HepG2 (cell line): Measurements from ENCODE around the gene PCTP. TPM values are rescaled to one million over a fixed set of nuclear protein-coding genes. Genes with fewer than 3 reads are reported as not detected.

Source experiments
- ATAC-seq: fragments of 200-7000 bp; cut with Tn5 transposase; 3 replicates; pipeline ENCODE4 v1.9.1; 2020; ENCODE audit warnings: mild to moderate bottlenecking, moderate library complexity
- BruUV-seq: library from RNA; stranded (reverse); fragments of 400-500 nt; replicated peaks from 2 replicates; lab custom pipeline; 2021; lab: Mats Ljungman, UMichigan
- CTCF ChIA-PET: fragments of 300-600 bp; formaldehyde crosslinking; extraction: SDS; loops from one replicate; lab custom pipeline; 2021; ENCODE audit warnings: low total read pairs, inconsistent platforms, low intra/inter-chr PET ratio; lab: Yijun Ruan, JAX
- POLR2A ChIA-PET: fragments of 350-600 bp; sonication (Branson Sonifier 250); formaldehyde crosslinking; loops from one replicate; lab custom pipeline; 2020; ENCODE audit warnings: antibody characterized with exemption, inconsistent platforms; lab: Yijun Ruan, JAX
- DNase-seq: peaks from one replicate; pipeline ENCODE4 v3.0.0-alpha.2; 2015; ENCODE audit warnings: low spot score
- FAIRE-seq: peaks from 3 replicates; lab custom pipeline; 2011; peaks lifted over from hg19 to GRCh38; lab: Jason Lieb, UNC
- H2AFZ ChIP-seq: one replicate; pipeline ENCODE4 v1.6.1; 2011; ENCODE audit warnings: low read length, inconsistent platforms
- H3K27ac ChIP-seq: fragments of 300-600 bp; 3 replicates; pipeline ENCODE4 v1.8.0; 2011; ENCODE audit warnings: mixed run types, mild to moderate bottlenecking, mixed read lengths, low read length, inconsistent platforms; ENCODE audit not compliant: insufficient read depth; ENCODE audit errors: extremely low read length
- H3K27me3 ChIP-seq, 2 experiments: fragments of 200-600 bp in 1 of 2; 2 replicates in 1 of 2; 3 replicates in 1 of 2; pipeline versions ENCODE4 v1.6.0 to v1.8.0; 2011; ENCODE audit warnings: low read length in 2 of 2, mild to moderate bottlenecking in 2 of 2, moderate library complexity in 2 of 2, inconsistent platforms in 1 of 2; ENCODE audit not compliant: insufficient read depth in 2 of 2, control insufficient read depth in 1 of 2
- H3K36me3 ChIP-seq, 2 experiments: fragments of 200-600 bp in 1 of 2; replicated peaks in 1 of 2; 2 replicates in 1 of 2; 3 replicates in 1 of 2; pipeline versions ENCODE4 v1.5.1 to v1.8.0; 2011; ENCODE audit warnings: low read length in 2 of 2, inconsistent platforms in 1 of 2; ENCODE audit not compliant: insufficient read depth in 2 of 2, control insufficient read depth in 1 of 2
- H3K4me1 ChIP-seq: 2 replicates; pipeline ENCODE4 v1.5.1; 2012; ENCODE audit warnings: low read length, inconsistent platforms; ENCODE audit not compliant: insufficient read depth
- H3K4me2 ChIP-seq: 2 replicates; pipeline ENCODE4 v1.6.0; 2011; ENCODE audit warnings: low read depth, low read length, inconsistent platforms
- H3K4me3 ChIP-seq, 3 experiments: fragments of 200-600 bp in 1 of 3; sonication (generic), shearing (Covaris generic) in 1 of 3; replicated peaks in 1 of 3; 2 replicates each; pipeline ENCODE4 v1.5.1; 2011 to 2016; ENCODE audit warnings: low read length in 3 of 3, inconsistent platforms in 2 of 3, low read depth in 2 of 3, mild to moderate bottlenecking in 2 of 3, control low read depth in 1 of 3, mixed read lengths in 1 of 3; ENCODE audit not compliant: insufficient read depth in 1 of 3
- H3K79me2 ChIP-seq: one replicate; pipeline ENCODE4 v1.6.1; 2011; ENCODE audit warnings: low read length, inconsistent platforms; ENCODE audit not compliant: insufficient read depth
- H3K9ac ChIP-seq: 2 replicates; pipeline ENCODE4 v1.6.0; 2011; ENCODE audit warnings: mild to moderate bottlenecking, low read depth, low read length, inconsistent platforms; ENCODE audit not compliant: insufficient read depth
- H3K9me3 ChIP-seq: 2 replicates; pipeline ENCODE4 v1.5.1; 2012; ENCODE audit warnings: mild to moderate bottlenecking, low read length
- H4K20me1 ChIP-seq: 2 replicates; pipeline ENCODE4 v1.6.0; 2011; ENCODE audit warnings: inconsistent platforms, mild to moderate bottlenecking, low read length, moderate library complexity; ENCODE audit not compliant: insufficient read depth
- CEBPB ChIP-seq: IDR thresholded peaks from 2 replicates; pipeline ENCODE4 v1.6.1; 2011; ENCODE audit warnings: low read depth, low read length, improper control_type of control experiment, borderline replicate concordance
- CEBPG ChIP-seq: IDR thresholded peaks from 2 replicates; pipeline ENCODE4 v1.6.1; 2016
- SOX5 ChIP-seq: IDR thresholded peaks from 2 replicates; pipeline ENCODE4 v1.6.1; 2016; ENCODE audit warnings: borderline replicate concordance
- TAF15 ChIP-seq: fragments of 200-400 bp; formaldehyde crosslinking; IDR thresholded peaks from one replicate; pipeline ENCODE4 v1.6.1; 2018; ENCODE audit warnings: mild to moderate bottlenecking, low read depth, low read length; ENCODE audit not compliant: poor library complexity, severe bottlenecking
- WGBS: methylation state at CpG from one replicate; pipeline ENCODE4 v1.1.6; 2017; ENCODE audit warnings: low lambda C conversion rate; 5-methylcytosine and 5-hydroxymethylcytosine counted together
- in situ Hi-C: cut with HindIII; loops from 2 replicates; pipeline ENCODE4 v1.10.0; 2017; ENCODE audit warnings: low pct_unique_long_range_greater_than_20kb; ENCODE audit not compliant: extremely low pct_ligation_motif_present
- intact Hi-C: fragments of 100-400 bp; cut with micrococcal nuclease; formaldehyde crosslinking; loops from one replicate; pipeline ENCODE4 v1.10.0; 2022; ENCODE audit not compliant: unreplicated experiment
- polyA plus RNA-seq, 8 experiments: library from polyadenylated mRNA; depleted of rRNA in 3 of 8; stranded (reverse) in 7 of 8; unstranded in 1 of 8; fragments of >200 nt; fragmentation: Illumina TruSeq in 4 of 8; extraction: Trizol in 4 of 8; gene quantifications; 2 replicates each; pipeline versions ENCODE4 v1.2.1 to v1.2.3, GENCODE V29; 2011 to 2016; ENCODE audit warnings: low read depth in 4 of 8, missing spikeins in 1 of 8, mixed read lengths in 1 of 8; ENCODE audit not compliant: insufficient read depth in 1 of 8
- total RNA-seq, 5 experiments: library from RNA; depleted of rRNA; stranded (reverse); fragments of >200 nt; fragmentation: Illumina TruSeq; extraction: Trizol; gene quantifications; 2 replicates each; pipeline ENCODE4 v1.2.3, GENCODE V29; 2016; ENCODE audit warnings: low read depth in 1 of 5
- TF ChIP-seq, protein P1 (sequence below): fragments of 450-650 bp; IDR thresholded peaks from 2 replicates; pipeline ENCODE4 v1.6.1; 2016

Gene PCTP
- total and polyA plus RNA-seq, 2 of the 13 experiments (the other 11 are each of a cell fraction or from before 2014, with no cell fraction given) = 37.1 to 50.7 TPM

DNA sequence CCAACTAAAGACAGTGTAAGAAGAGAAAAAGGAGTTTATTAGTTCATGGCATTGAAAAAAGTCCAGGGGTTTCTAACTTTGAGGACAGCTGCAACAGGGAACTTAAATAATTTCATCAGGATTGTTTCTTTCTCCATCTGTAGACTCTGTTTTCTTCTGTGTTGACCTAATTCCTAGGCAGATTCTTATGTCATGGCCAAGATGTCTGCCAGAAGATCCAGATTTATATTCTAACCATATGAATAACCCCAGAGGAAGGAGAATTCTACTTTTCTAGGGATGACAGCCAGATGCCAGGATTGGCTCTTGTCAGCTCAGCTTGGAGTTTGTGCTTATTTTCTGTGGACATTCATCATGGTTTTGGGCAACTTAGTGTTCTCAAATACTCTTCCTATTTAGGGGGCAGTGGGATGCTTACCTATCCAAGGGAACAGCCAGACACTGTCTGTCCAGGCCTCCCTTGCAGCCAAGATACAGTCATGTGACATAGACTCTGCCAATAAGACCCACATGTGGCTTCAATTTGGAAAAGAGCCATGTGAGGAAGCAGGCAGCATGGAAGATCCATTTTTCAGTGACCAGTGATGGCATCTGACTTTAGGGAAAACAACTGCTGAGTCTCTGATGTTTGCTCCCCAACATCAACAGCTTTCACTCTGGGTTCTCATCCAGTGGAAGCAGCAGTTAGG, 18.2 kb downstream of the PCTP start:
- peaks cover 22% of the 10 kb centered on the region for H3K4me1 ChIP-seq
- H3K27ac ChIP-seq = no peak overlapping the region
- H3K4me2 ChIP-seq = no peak overlapping the region
- in situ Hi-C loops = loop anchor here (25.0 kb wide), 1 partner anchor 382 kb away; no protein-coding TSS in a partner anchor
- H3K27me3 ChIP-seq = no peaks in the 10 kb centered on the region
- H2AFZ ChIP-seq = no peak overlapping the region
- no peak overlapping the region for H3K4me3 ChIP-seq
- no peak for TF ChIP-seq SOX5
- TF ChIP-seq, protein P1, sequence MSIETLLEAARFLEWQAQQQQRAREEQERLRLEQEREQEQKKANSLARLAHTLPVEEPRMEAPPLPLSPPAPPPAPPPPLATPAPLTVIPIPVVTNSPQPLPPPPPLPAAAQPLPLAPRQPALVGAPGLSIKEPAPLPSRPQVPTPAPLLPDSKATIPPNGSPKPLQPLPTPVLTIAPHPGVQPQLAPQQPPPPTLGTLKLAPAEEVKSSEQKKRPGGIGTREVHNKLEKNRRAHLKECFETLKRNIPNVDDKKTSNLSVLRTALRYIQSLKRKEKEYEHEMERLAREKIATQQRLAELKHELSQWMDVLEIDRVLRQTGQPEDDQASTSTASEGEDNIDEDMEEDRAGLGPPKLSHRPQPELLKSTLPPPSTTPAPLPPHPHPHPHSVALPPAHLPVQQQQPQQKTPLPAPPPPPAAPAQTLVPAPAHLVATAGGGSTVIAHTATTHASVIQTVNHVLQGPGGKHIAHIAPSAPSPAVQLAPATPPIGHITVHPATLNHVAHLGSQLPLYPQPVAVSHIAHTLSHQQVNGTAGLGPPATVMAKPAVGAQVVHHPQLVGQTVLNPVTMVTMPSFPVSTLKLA = peak; percentile 49; the same call in 1 of the 2 replicates
- H3K9me3 ChIP-seq = no peaks in the 10 kb centered on the region
- no peak for DNase-seq
- H4K20me1 ChIP-seq = no peaks in the 10 kb centered on the region
- BruUV-seq = no TSS peak
- H3K79me2 ChIP-seq = peaks cover 2% of the 10 kb centered on the region
- intact Hi-C loops = no loop called here
- ATAC-seq = no peak
- no peak overlapping the region for H3K9ac ChIP-seq
- FAIRE-seq = no peak
- ChIA-PET CTCF (interaction anchor here (2.6 kb wide), 1 partner anchor 242 kb away, joined by 45 read pairs; no protein-coding TSS in a partner anchor), POLR2A (no interaction called here)
- H3K36me3 ChIP-seq = peaks cover 11 to 37% of the 10 kb centered on the region in 2 experiments

DNA sequence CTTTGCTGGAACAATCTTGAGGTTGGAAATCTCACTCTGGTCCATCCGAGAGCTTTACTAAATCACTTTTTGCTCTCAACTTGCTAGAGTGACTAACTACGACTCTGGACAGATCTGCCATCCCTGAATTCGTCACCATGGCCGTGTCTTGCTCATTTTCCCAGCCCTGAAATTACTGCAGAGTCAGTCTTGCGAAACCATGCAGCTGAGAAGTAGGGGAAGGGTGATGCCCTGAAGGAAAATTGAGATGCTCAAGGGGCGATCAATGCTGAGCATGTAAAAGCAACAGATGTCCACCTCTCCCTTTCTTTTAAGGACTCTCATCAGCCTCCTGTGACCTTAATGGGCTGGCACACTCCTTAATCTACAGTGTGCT, 18.8 kb downstream of the PCTP start:
- no peak overlapping the region for H3K27ac ChIP-seq
- no peak overlapping the region for H3K4me2 ChIP-seq
- ChIA-PET CTCF (interaction anchor here (1.5 to 2.6 kb wide), 3 partner anchors 27 to 243 kb away, joined by 10 to 45 read pairs (median 17); no protein-coding TSS in a partner anchor), POLR2A (no interaction called here)
- in situ Hi-C loops = loop anchor here (25.0 kb wide), 1 partner anchor 382 kb away; no protein-coding TSS in a partner anchor
- H3K9me3 ChIP-seq = no peaks in the 10 kb centered on the region
- BruUV-seq = no TSS peak
- ATAC-seq (no peak), FAIRE-seq (no peak), DNase-seq (no peak)
- peaks cover 11 to 37% of the 10 kb centered on the region in 2 experiments for H3K36me3 ChIP-seq
- H3K9ac ChIP-seq = no peak overlapping the region
- no peaks in the 10 kb centered on the region for H4K20me1 ChIP-seq
- H3K4me3 ChIP-seq = no peak overlapping the region
- peaks cover 23% of the 10 kb centered on the region for H3K4me1 ChIP-seq
- H3K79me2 ChIP-seq = peaks cover 2% of the 10 kb centered on the region
- intact Hi-C loops = no loop called here
- 88% methylated on average over 6 of the region's 6 CpGs for whole genome bisulfite sequencing
- H3K27me3 ChIP-seq = no peaks in the 10 kb centered on the region
- no peak overlapping the region for H2AFZ ChIP-seq
- TF ChIP-seq CEBPB = peak; percentile 78
- TF ChIP-seq TAF15 = no peak
- TF ChIP-seq CEBPG (CRISPR knock-in tag) = 0 out of 2 replicates have a peak, but pooled peaks have one; percentile 17
